ENCODE data around the gene PITRM1.

PITRM1 gene

DNA sequence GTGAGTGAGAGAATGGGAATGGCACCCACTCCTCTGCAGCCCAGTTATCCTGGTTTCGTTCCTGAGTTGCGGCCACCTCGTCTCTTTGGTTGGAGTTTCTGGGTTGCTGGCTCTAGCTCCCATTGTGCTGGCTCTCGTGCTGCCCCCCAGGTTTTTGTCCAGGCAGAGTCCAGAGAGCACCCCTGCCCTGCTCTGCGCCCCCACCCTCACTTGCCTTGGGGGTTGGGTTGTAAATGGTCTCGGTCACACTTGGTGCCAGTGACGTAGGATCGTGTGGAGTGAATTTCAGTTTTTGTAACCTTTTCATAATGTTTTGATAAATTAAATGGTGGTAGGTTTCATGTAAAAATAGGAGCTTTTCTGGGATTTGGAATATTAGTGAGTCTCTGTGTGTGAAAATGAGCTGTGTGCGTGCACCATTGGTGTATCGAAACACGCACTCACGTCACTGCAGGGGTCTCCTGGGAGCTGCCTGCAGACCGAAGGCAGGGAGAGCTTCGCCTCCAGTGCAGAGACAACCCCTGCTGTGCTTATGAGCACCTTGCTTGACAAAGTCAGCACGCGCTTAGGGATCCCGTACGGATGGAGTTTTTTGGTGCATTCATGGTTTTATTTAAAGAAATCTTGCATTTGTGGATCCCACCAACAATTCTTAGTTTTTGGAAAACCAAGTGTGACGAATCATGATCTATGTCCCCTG lies 72.3 kb downstream of the PITRM1 start:
- DNase-seq = no peak

DNA sequence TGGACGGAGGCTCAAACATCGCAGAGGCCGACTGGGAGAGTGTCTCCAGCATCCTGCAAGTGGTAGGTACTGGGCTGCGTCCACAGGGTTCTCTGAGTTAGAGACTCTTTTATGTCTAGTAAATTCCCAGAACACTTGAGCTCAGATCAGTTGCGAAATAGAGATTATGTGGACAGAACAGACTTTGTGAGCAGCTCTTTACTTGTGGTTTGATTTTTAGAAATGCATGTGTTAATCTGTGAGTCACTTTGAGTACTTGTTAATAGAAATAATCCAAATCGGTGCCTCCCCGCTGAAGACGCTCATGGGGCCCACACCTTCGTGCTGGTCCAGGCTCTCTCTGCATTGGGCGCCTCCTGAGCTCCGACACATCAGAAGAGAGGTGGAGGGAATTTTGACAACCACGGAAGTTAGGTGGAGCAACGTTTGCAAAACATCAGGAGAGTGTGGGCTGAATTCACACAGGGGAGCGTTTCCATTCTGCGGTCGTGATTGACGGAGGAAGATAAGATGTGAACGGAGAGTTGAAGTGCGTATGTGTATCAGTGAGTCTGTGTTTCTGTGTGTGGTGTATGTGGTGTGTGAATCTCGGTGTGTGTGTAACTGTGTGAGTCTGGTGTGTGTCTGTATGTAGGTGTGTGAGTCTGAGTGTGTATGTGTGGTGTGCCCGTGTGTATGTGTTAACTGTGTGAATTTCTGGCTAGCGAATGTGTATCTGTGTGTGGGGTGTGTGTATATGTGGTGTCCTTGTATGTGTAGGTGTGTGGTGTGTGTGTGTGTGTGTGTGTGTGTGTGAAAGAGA lies 73.1 kb downstream of the PITRM1 start:
- no peak for DNase-seq

DNA sequence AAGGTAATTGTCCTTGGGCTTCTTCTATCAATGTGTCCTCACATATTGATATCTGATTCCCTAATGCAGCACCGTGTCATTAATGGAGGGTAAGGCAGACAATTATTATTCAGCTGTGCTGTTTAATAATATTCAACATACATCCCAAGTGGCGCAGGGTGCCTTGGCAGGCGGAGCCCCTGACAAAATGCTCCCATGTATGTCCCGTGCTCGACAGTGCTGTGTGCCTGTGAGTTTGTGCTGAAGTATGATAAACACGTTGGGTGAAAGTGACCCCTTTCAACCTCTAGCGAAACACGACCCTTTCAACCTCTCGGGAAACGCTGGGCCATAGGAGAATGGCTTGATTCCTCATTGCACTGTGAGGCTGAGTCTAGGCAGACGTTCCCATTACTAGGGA lies 73.9 kb downstream of the PITRM1 start:
- DNase-seq = no peak

DNA sequence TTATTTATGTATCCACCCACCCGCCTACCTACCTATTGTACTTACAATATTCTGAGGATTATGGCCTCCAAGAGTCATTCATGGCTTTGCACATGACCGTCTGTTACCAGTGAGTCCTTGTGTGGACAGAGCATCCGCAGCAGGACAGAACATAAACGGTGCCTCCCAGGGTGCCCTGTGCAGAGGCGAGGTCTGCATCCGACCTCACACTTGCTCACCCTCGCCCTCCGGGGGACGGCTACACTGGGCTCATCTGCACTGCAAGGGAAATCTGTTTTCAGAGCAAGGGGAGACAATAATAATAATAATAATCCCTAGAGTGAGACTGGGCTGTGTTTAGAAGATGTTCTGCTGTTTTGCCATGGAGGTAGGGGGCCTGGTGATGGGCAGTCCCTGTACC lies 75.4 kb downstream of the PITRM1 start:
- no peak for DNase-seq

DNA sequence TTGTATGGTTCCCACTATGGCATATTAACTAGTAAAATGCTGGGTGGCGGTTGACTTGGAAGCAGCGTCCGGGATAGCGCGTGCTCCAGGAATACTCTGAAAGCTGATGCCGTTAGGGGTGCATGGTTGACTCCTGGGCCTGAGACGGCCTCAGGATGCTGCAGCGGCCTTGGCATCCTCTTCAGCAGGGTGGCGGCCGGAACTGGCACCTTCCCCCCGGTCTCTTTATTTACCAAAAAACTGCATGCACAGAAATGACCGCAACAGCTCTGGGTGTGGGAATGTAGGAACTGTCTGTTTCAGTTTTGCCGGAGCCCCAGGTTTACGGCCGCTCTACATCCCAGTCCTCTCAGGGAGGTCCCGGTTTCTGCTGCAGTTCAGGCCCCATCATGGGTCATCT lies 76.4 kb downstream of the PITRM1 start:
- no peak for DNase-seq

DNA sequence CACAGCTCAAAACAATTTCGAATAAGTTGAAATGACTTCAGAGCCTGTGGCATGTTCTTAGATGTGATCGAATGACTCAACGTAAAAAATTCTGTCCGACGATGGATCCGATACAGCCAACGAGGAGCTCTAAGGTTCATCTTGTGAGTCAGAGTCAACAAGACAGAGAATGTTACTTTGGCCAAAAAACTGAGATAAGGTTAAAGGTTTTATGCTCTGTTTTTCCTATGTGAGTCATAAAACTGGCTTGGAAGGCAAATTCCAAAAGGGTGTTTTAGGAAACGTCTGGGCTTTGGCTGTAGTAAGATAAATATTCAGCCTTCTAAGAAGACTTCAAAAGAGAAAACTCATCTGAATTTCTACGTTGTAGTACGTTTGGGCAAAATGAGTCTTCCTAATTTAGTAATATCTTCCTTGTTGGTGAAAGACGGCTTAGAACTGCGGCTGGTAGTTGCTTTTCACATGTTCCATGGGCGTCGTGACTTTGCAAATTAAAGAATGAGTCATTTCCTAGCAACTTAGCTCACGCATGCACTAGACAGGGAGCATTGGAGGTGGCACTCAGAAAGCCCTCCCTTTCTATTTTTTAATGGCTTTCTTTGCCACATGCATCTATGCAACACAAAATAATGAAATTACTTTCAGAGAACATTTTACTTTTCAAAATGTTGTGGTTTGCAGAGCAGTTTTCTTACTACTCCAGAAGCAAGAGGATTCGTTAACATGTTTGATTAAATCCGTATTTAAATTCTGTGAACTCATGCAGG lies 77.0 kb downstream of the PITRM1 start:
- no peak for DNase-seq

DNA sequence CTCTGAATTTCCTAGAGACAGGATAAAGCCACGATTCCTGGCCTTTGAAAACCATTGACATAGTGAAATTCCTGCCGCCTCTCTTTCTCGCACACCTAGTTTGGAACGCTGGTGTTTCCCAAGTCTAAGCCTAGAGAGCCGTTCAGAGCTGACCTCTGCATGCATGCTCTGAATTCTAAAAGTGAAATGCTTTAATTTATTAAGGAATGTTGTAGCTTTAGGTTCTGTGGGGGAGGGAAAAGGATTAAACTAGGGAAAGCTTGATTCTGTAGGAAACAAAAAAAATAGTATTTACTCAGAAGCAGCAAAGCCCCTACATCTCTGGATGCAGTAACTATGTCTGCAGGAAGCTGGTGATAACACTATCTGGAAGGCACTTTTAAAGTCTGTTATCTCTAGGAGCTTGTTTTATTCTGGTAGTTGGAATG lies 78.0 kb downstream of the PITRM1 start:
- DNase-seq = no peak

DNA sequence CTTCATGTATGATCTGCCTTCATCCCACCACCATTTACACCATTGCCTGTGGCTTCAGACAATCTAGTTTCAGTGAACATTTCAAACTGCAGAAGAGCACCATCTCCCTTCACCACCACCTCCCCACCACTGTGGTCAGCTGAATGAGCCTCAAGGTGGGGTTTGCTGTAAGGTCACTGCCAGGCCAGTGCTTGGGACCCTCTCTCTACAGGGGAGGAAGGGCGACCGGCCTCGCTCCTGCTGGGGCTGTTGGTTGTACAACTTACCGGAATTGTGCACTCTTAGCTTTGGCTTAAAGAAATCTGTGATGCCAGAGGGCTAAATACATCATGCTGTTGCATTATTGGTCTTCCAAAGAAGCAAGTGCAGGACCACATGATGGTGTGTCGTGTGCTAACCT lies 78.6 kb downstream of the PITRM1 start:
- DNase-seq = no peak

DNA sequence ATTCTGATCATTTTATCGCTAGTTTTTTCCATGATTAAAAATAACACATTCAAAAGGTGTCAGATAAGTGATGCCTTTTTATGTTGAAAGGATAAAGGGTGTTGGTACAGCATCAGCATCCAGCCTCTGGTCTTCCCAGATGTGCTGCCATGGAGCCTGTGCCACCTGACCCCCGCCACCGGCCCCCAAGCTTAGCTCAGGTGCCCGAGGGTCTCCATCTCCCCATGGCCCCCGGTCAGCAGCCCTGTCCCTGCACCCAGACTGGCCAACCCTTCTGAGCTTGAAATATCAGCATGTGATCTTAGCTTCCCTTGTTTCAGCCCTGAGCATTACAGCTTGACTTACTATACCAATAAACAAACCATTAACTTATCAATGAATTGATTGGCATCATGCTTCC lies 80.7 kb downstream of the PITRM1 start:
- DNase-seq = no peak

DNA sequence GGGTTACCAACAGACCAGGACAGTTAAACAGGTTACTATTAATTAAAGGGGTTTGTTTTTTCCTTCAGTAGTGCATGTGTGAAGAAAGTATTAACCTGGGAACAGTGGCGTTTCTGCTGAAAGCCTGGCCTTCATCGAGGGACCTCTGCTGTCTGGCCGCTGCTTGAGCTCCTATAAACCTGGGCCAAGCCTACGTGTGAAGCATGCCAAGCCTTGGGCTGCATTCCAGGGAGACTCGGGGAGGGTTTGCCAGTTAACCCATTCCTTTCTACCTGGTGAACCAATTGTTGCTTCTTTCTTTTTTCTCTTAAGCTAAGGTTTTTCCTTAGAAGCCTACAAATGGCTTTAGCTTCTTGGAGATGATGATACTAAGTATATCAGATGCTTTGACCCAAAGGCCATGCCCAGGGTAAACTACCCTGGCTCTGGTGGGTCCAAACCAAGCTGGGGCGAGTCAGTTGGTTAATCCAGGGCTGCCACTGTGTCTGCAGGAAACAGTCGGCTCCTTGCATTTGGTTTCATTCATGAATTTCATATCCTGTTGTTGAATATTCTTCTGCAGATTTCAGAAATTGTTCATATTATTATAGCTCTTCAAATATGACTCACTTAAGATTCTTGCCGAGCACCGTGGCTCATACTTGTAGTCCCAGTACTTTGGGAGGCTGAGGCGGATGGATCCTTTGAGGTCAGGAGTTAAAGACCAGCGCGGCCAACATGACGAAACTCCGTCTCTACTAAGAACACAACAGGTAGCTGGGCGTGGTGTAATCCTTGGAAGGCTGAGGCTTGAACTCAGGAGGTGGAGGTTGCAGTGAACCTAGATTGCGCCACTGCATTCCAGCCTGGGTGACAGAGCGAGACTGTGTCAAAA lies 81.4 kb downstream of the PITRM1 start:
- DNase-seq = no peak

DNA sequence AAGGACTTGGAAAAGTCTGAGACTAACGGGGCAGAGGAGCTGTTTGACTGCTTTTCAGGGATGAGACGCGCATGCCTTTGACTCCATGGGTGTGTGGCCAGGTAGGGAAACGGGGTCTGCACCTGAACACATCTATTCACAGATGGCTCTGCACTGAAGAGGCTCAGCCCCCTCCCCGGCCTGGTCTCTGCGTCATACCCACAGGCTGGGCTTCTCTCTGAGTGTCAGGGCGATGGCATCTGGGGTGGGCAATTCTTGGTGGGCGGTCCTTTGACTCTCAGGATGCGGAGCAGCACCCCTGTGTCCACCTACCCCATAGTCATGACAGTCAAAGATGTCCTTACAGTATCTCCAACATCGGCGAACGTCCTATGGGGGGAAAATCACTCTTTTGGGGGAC lies 82.2 kb downstream of the PITRM1 start:
- no peak for DNase-seq
